K562 (cell line): Measurements from ENCODE around the gene TXLNB. TPM values are rescaled to one million over a fixed set of nuclear protein-coding genes. Genes with fewer than 3 reads are reported as not detected.

ENCODE experiments used
- ATAC-seq: fragments of 200-7000 bp; cut with Tn5 transposase; 3 replicates; pipeline ENCODE4 v1.9.1; 2020; ENCODE audit warnings: moderate library complexity
- BruUV-seq: library from RNA; stranded (reverse); fragments of 400-500 nt; replicated peaks from 2 replicates; lab custom pipeline; 2021; lab: Mats Ljungman, UMichigan
- CTCF ChIA-PET: fragments of 300-600 bp; formaldehyde crosslinking; extraction: SDS; loops from one replicate; lab custom pipeline; 2021; ENCODE audit warnings: low intra/inter-chr PET ratio; lab: Yijun Ruan, JAX
- POLR2A ChIA-PET: fragments of 300-600, 350-650 bp; sonication (Branson Sonifier 250); formaldehyde crosslinking; extraction: SDS; loops from one replicate; lab custom pipeline; 2021; ENCODE audit warnings: antibody characterized with exemption, inconsistent platforms; lab: Yijun Ruan, JAX
- DNase-seq, 4 experiments: peaks; one replicate each; pipeline versions ENCODE4 v3.0.0 to v3.0.0-alpha.2; 2011 to 2018; ENCODE audit warnings: low spot score in 3 of 4, mixed read lengths in 3 of 4; ENCODE audit errors: extremely low read depth in 1 of 4
- FAIRE-seq: peaks from 2 replicates; lab custom pipeline; 2011; peaks lifted over from hg19 to GRCh38; lab: Jason Lieb, UNC
- H2AFZ ChIP-seq: 2 replicates; pipeline ENCODE4 v1.6.0; 2011; ENCODE audit warnings: low read depth, low read length, control low read depth, inconsistent platforms
- H3K27ac ChIP-seq: fragments of 200-600 bp; 3 replicates; pipeline ENCODE4 v1.8.0; 2011; ENCODE audit warnings: low read depth, mild to moderate bottlenecking, control low read depth, inconsistent platforms, low read length, moderate library complexity, mixed read lengths; ENCODE audit errors: extremely low read depth
- H3K27me3 ChIP-seq, 2 experiments: fragments of 300-600 bp in 1 of 2; 2 replicates in 1 of 2; 3 replicates in 1 of 2; pipeline versions ENCODE4 v1.6.0 to v1.8.0; 2011; ENCODE audit warnings: inconsistent platforms in 2 of 2, low read length in 2 of 2, mild to moderate bottlenecking in 1 of 2, mixed read lengths in 1 of 2, moderate library complexity in 1 of 2; ENCODE audit not compliant: control insufficient read depth in 2 of 2, insufficient read depth in 2 of 2
- H3K36me3 ChIP-seq: fragments of 300-600 bp; 3 replicates; pipeline ENCODE4 v1.8.0; 2011; ENCODE audit warnings: mild to moderate bottlenecking, low read length, inconsistent platforms; ENCODE audit not compliant: control insufficient read depth, insufficient read depth
- H3K4me1 ChIP-seq, 2 experiments: fragments of 200-600 bp in 1 of 2; replicated peaks in 1 of 2; 2 replicates in 1 of 2; 3 replicates in 1 of 2; pipeline versions ENCODE4 v1.5.1 to v1.8.0; 2011; ENCODE audit warnings: inconsistent platforms in 2 of 2, low read length in 2 of 2, mild to moderate bottlenecking in 1 of 2, mixed read lengths in 1 of 2, moderate library complexity in 1 of 2; ENCODE audit not compliant: control insufficient read depth in 2 of 2, insufficient read depth in 2 of 2
- H3K4me2 ChIP-seq: 2 replicates; pipeline ENCODE4 v1.6.1; 2011; ENCODE audit warnings: low read length, control low read depth, inconsistent platforms, mixed read lengths; ENCODE audit not compliant: insufficient read depth
- H3K4me3 ChIP-seq: fragments of 200-600 bp; sonication (generic), shearing (Covaris generic); 2 replicates; pipeline ENCODE4 v1.5.1; 2016; ENCODE audit warnings: control low read depth, inconsistent platforms
- H3K79me2 ChIP-seq: fragments of 200-600 bp; 3 replicates; pipeline ENCODE4 v1.8.0; 2011; ENCODE audit warnings: low read length, inconsistent platforms; ENCODE audit not compliant: control insufficient read depth, insufficient read depth
- H3K9ac ChIP-seq, 2 experiments: 2 replicates each; pipeline versions ENCODE4 v1.6.0 to v1.6.1; 2011; ENCODE audit warnings: low read depth in 2 of 2, low read length in 2 of 2, control low read depth in 1 of 2, inconsistent platforms in 1 of 2, mild to moderate bottlenecking in 1 of 2, mixed read lengths in 1 of 2; ENCODE audit not compliant: insufficient read depth in 1 of 2
- H3K9me1 ChIP-seq: one replicate; pipeline ENCODE4 v1.6.0; 2011; ENCODE audit warnings: inconsistent platforms, mild to moderate bottlenecking, low read length, moderate library complexity; ENCODE audit not compliant: control insufficient read depth, insufficient read depth
- H3K9me3 ChIP-seq: replicated peaks from 2 replicates; pipeline ENCODE4 v1.5.1; 2011; ENCODE audit warnings: low read depth, low read length, inconsistent platforms; ENCODE audit not compliant: control insufficient read depth, insufficient read depth
- H4K20me1 ChIP-seq: replicated peaks from 2 replicates; pipeline ENCODE4 v1.6.1; 2011; ENCODE audit warnings: low read length, inconsistent platforms, mixed read lengths; ENCODE audit not compliant: control insufficient read depth, insufficient read depth
- ATF7 ChIP-seq: fragments of 450-650 bp; IDR thresholded peaks from 2 replicates; pipeline ENCODE4 v1.7.1; 2014; ENCODE audit warnings: mild to moderate bottlenecking, moderate library complexity
- BRD9 ChIP-seq: fragments of 450-650 bp; IDR thresholded peaks from 2 replicates; pipeline ENCODE4 v1.6.1; 2018; ENCODE audit warnings: low read depth; ENCODE audit not compliant: partially characterized antibody
- CHCHD3 ChIP-seq: fragments of 250-450 bp; sonication (Bioruptor Pico); IDR thresholded peaks from 2 replicates; pipeline ENCODE4 v2.1.2; 2022; ENCODE audit warnings: mild to moderate bottlenecking
- MAFK ChIP-seq: IDR thresholded peaks from 2 replicates; pipeline ENCODE4 v1.6.1; 2011; ENCODE audit warnings: low read length, improper control_type of control experiment
- MED1 ChIP-seq: sonication (generic); formaldehyde crosslinking; IDR thresholded peaks from 2 replicates; pipeline ENCODE4 v1.8.1; 2023; ENCODE audit warnings: missing genetic modification reagents, borderline replicate concordance
- PHF21A ChIP-seq: fragments of 450-650 bp; IDR thresholded peaks from 2 replicates; pipeline ENCODE4 v1.6.1; 2017; ENCODE audit warnings: low read depth, borderline replicate concordance
- RBM34 ChIP-seq: fragments of 200-400 bp; formaldehyde crosslinking; IDR thresholded peaks from 2 replicates; pipeline ENCODE4 v1.6.1; 2018; ENCODE audit warnings: low read length, borderline replicate concordance; ENCODE audit not compliant: insufficient read depth
- TBP ChIP-seq: optimal IDR thresholded peaks from 2 replicates; pipeline ENCODE3; 2011; ENCODE audit warnings: low read depth, low read length, improper control_type of control experiment
- ZNF561 ChIP-seq: fragments of 450-650 bp; formaldehyde crosslinking; conservative IDR thresholded peaks from 2 replicates; pipeline ENCODE4 v1.4.0; 2020; ENCODE audit warnings: mild to moderate bottlenecking, moderate library complexity
- WGBS: fragments of 100-300 bp; shearing (Covaris generic); methylation state at CpG from one replicate; pipeline ENCODE4 v1.1.6; 2016; ENCODE audit warnings: low coverage, mixed read lengths; ENCODE audit not compliant: insufficient coverage; ENCODE audit errors: missing lambda C conversion rate; 5-methylcytosine and 5-hydroxymethylcytosine counted together
- in situ Hi-C: fragments of 300-500 bp; cut with MboI; formaldehyde crosslinking; loops from 4 replicates; pipeline ENCODE4 v1.15.0; 2018; ENCODE audit warnings: inconsistent platforms, mixed read lengths
- intact Hi-C: fragments of 100-400 bp; cut with micrococcal nuclease; formaldehyde crosslinking; loops from 2 replicates; pipeline ENCODE4 v1.14.2; 2022
- polyA plus RNA-seq, 8 experiments: library from polyadenylated mRNA; depleted of rRNA in 4 of 8; stranded (reverse) in 5 of 8; unstranded in 3 of 8; fragments of >200 nt; fragmentation: Nextera tagmentation in 2 of 8; fragmentation: Illumina TruSeq in 1 of 8; extraction: Ambion mirVana in 2 of 8; extraction: Trizol in 1 of 8; gene quantifications; 2 replicates each; pipeline versions ENCODE4 v1.2.1 to v1.2.3, GENCODE V29; 2011 to 2014; ENCODE audit warnings: inconsistent platforms in 1 of 8, missing spikeins in 1 of 8
- total RNA-seq, 7 experiments: library from RNA; depleted of rRNA in 6 of 7; stranded (reverse); fragments of >200 nt in 6 of 7; fragmentation: Illumina TruSeq in 2 of 7; extraction: Trizol in 2 of 7; gene quantifications; 2 replicates each; pipeline versions ENCODE4 v1.2.1 to v1.2.3, GENCODE V29; 2011 to 2021; ENCODE audit warnings: low replicate concordance in 1 of 7
- TF ChIP-seq, protein P1 (sequence below): fragments of 250-450 bp; sonication (Bioruptor Pico); IDR thresholded peaks from 2 replicates; pipeline ENCODE4 v1.4.0; 2020; ENCODE audit warnings: mild to moderate bottlenecking
- TF ChIP-seq, protein P2 (sequence below): fragments of 450-650 bp; formaldehyde crosslinking; IDR thresholded peaks from 2 replicates; pipeline ENCODE4 v1.4.0; 2022; ENCODE audit warnings: missing genetic modification characterization
- TF ChIP-seq, protein P3 (sequence below): sonication (generic); formaldehyde crosslinking; IDR thresholded peaks from 2 replicates; pipeline ENCODE4 v1.8.1; 2023; ENCODE audit warnings: missing genetic modification reagents, mild to moderate bottlenecking, borderline replicate concordance

TXLNB gene
- total and polyA plus RNA-seq, 9 of the 15 experiments (the other 6 are each of a cell fraction or from before 2014, with no cell fraction given), result not detected

DNA sequence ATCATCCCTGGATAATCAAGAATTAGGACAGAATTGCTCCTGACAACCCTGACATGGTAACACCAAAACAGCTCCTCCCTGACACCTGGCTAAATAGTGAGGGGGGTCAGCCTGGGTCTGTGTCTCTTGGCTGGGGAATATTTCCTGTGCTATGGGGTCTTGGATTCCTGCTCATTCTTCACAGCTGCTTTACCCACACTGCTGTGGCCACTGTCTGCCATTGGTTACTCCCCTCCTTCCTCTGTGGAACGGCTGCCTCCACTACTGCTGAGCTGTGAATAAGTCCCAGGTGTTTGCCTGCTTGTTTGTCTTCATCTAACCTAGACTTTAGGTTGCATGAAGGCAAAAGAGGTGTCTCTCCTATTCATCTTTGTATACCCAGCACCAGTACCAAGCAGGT lies 33.9 kb upstream of the TXLNB start:
- 0% methylated on average over 1 of the region's 1 CpG for WGBS
- BruUV-seq, result no TSS peak
- in situ Hi-C loops, result no loop called here
- H4K20me1 ChIP-seq, result no peaks in the 10 kb centered on the region
- TF ChIP-seq, protein P1, sequence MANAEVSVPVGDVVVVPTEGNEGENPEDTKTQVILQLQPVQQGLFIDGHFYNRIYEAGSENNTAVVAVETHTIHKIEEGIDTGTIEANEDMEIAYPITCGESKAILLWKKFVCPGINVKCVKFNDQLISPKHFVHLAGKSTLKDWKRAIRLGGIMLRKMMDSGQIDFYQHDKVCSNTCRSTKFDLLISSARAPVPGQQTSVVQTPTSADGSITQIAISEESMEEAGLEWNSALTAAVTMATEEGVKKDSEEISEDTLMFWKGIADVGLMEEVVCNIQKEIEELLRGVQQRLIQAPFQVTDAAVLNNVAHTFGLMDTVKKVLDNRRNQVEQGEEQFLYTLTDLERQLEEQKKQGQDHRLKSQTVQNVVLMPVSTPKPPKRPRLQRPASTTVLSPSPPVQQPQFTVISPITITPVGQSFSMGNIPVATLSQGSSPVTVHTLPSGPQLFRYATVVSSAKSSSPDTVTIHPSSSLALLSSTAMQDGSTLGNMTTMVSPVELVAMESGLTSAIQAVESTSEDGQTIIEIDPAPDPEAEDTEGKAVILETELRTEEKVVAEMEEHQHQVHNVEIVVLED (CRISPR knock-in tag), result no peak
- TF ChIP-seq MED1 (CRISPR knock-in tag) (no peak), ATF7 (no peak), RBM34 (no peak), MAFK (no peak), BRD9 (no peak), CHCHD3 (CRISPR knock-in tag) (no peak), PHF21A (no peak), TBP (no peak), ZNF561 (CRISPR knock-in tag) (no peak)
- TF ChIP-seq, protein P2, sequence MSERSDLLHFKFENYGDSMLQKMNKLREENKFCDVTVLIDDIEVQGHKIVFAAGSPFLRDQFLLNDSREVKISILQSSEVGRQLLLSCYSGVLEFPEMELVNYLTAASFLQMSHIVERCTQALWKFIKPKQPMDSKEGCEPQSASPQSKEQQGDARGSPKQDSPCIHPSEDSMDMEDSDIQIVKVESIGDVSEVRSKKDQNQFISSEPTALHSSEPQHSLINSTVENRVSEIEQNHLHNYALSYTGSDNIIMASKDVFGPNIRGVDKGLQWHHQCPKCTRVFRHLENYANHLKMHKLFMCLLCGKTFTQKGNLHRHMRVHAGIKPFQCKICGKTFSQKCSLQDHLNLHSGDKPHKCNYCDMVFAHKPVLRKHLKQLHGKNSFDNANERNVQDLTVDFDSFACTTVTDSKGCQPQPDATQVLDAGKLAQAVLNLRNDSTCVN (CRISPR knock-in tag), result no peak
- TF ChIP-seq, protein P3, sequence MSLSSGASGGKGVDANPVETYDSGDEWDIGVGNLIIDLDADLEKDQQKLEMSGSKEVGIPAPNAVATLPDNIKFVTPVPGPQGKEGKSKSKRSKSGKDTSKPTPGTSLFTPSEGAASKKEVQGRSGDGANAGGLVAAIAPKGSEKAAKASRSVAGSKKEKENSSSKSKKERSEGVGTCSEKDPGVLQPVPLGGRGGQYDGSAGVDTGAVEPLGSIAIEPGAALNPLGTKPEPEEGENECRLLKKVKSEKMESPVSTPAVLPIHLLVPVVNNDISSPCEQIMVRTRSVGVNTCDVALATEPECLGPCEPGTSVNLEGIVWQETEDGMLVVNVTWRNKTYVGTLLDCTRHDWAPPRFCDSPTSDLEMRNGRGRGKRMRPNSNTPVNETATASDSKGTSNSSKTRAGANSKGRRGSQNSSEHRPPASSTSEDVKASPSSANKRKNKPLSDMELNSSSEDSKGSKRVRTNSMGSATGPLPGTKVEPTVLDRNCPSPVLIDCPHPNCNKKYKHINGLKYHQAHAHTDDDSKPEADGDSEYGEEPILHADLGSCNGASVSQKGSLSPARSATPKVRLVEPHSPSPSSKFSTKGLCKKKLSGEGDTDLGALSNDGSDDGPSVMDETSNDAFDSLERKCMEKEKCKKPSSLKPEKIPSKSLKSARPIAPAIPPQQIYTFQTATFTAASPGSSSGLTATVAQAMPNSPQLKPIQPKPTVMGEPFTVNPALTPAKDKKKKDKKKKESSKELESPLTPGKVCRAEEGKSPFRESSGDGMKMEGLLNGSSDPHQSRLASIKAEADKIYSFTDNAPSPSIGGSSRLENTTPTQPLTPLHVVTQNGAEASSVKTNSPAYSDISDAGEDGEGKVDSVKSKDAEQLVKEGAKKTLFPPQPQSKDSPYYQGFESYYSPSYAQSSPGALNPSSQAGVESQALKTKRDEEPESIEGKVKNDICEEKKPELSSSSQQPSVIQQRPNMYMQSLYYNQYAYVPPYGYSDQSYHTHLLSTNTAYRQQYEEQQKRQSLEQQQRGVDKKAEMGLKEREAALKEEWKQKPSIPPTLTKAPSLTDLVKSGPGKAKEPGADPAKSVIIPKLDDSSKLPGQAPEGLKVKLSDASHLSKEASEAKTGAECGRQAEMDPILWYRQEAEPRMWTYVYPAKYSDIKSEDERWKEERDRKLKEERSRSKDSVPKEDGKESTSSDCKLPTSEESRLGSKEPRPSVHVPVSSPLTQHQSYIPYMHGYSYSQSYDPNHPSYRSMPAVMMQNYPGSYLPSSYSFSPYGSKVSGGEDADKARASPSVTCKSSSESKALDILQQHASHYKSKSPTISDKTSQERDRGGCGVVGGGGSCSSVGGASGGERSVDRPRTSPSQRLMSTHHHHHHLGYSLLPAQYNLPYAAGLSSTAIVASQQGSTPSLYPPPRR (CRISPR knock-in tag), result no peak
- FAIRE-seq (no peak), ATAC-seq (no peak; the same call in 2 of the 3 replicates), DNase-seq (no peak)
- H3K27me3 ChIP-seq, result peaks cover 7 to 16% of the 10 kb centered on the region in 2 experiments; a peak in 3 of 5 replicates
- no peak overlapping the region for H2AFZ ChIP-seq
- intact Hi-C loops, result no loop called here
- no peak overlapping the region for H3K4me2 ChIP-seq
- H3K9ac ChIP-seq, result no peak overlapping the region
- H3K79me2 ChIP-seq, result no peaks in the 10 kb centered on the region
- no peak overlapping the region for H3K27ac ChIP-seq
- POLR2A ChIA-PET, result no interaction called here
- H3K4me3 ChIP-seq, result no peak overlapping the region
- H3K36me3 ChIP-seq, result no peaks in the 10 kb centered on the region
- H3K9me3 ChIP-seq, result no peaks in the 10 kb centered on the region
- CTCF ChIA-PET, result no interaction called here
- peaks cover 0 to 6% of the 10 kb centered on the region in 2 experiments; a peak in 1 of 5 replicates for H3K4me1 ChIP-seq
- no peaks in the 10 kb centered on the region for H3K9me1 ChIP-seq
